Upper lobe of left lung (tissue), 4 donors: ENCODE results near the gene KIAA1217.

ENCODE experiments used
- POLR2A ChIP-seq, 4 donors: fragments of 450-650 bp; IDR thresholded peaks; one replicate each; pipeline ENCODE4 v1.5.1; 2016 to 2017; ENCODE audit warnings: antibody characterized with exemption in 4 of 4, mild to moderate bottlenecking in 2 of 4
- TF ChIP-seq, protein P1 (sequence below), 6 experiments: fragments of 450-650 bp in 4 of 6; fragments of 200-600 bp in 2 of 6; sonication (generic) in 2 of 6; IDR thresholded peaks; one replicate each; pipeline ENCODE4 v1.5.1; 2016 to 2019; ENCODE audit warnings: antibody characterized with exemption in 6 of 6

DNA sequence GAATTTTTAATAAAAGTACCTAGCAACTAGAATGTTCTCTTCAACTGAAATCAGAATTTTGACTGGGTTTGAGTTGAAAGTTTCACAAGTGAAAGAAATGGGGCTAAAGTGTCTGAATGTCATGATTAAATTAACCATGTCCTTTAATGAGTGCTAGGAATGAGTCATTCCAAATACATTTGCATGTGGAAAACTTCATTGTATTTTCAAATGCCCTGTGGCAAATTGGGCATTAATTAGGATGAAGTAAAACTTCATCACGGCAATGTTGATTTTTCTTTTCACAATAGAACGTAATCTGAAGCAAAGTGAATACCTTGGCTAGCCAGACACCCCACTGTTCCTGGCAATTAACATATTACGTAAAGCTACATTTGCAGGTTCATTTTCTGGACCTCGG is 166.6 kb downstream of the KIAA1217 start:
- TF ChIP-seq, protein P1, sequence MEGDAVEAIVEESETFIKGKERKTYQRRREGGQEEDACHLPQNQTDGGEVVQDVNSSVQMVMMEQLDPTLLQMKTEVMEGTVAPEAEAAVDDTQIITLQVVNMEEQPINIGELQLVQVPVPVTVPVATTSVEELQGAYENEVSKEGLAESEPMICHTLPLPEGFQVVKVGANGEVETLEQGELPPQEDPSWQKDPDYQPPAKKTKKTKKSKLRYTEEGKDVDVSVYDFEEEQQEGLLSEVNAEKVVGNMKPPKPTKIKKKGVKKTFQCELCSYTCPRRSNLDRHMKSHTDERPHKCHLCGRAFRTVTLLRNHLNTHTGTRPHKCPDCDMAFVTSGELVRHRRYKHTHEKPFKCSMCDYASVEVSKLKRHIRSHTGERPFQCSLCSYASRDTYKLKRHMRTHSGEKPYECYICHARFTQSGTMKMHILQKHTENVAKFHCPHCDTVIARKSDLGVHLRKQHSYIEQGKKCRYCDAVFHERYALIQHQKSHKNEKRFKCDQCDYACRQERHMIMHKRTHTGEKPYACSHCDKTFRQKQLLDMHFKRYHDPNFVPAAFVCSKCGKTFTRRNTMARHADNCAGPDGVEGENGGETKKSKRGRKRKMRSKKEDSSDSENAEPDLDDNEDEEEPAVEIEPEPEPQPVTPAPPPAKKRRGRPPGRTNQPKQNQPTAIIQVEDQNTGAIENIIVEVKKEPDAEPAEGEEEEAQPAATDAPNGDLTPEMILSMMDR (IDR thresholded peaks at IDR 0.05) = no peak
- TF ChIP-seq POLR2A (IDR thresholded peaks at IDR 0.05) = no peak
